GM23338 (cell line): ENCODE data around the gene UBE3B.

Experiments used
- CREB1 ChIP-seq: fragments of 250-450 bp; sonication (Bioruptor Pico); IDR thresholded peaks from 2 replicates; pipeline ENCODE4 v1.5.0; 2020; ENCODE audit warnings: low read depth, mild to moderate bottlenecking, moderate library complexity
- CTCF ChIP-seq, 2 experiments: fragments of 200-600 bp in 1 of 2; sonication (generic) in 1 of 2; conservative IDR thresholded peaks; 2 replicates each; pipeline versions ENCODE4 v1.5.1 to v1.6.1; 2016 to 2017; ENCODE audit warnings: antibody characterized with exemption in 2 of 2, low read depth in 2 of 2, mild to moderate bottlenecking in 2 of 2, moderate library complexity in 1 of 2
- EZH2 ChIP-seq: fragments of 200-600 bp; sonication (generic); IDR thresholded peaks from one replicate; pipeline ENCODE4 v1.8.0; 2017; ENCODE audit warnings: antibody characterized with exemption, mild to moderate bottlenecking, low read depth; ENCODE audit not compliant: unreplicated experiment
- JUNB ChIP-seq: IDR thresholded peaks from one replicate; pipeline ENCODE4 v1.6.1; 2016; ENCODE audit warnings: antibody characterized with exemption; ENCODE audit not compliant: unreplicated experiment
- POLR2AphosphoS5 ChIP-seq: IDR thresholded peaks from 2 replicates; pipeline ENCODE4 v1.6.1; 2016; ENCODE audit warnings: antibody characterized with exemption, low read depth
- STAT1 ChIP-seq: IDR thresholded peaks from one replicate; pipeline ENCODE4 v1.6.1; 2016; ENCODE audit warnings: antibody characterized with exemption; ENCODE audit not compliant: unreplicated experiment
- ZNF331 ChIP-seq: fragments of 250-450 bp; sonication (Bioruptor Pico); IDR thresholded peaks from 2 replicates; pipeline ENCODE4 v1.5.0; 2020; ENCODE audit warnings: low read depth, mild to moderate bottlenecking, moderate library complexity

GRCh38 chr12:109582636-109583035, 105.2 kb downstream of the UBE3B start:
- TF ChIP-seq CTCF (conservative IDR thresholded peaks at IDR 0.05; ENCODE audit: low read depth in 2 of 2) (peak in 1 of 2 experiments; percentile 50; a peak in 2 of 4 replicates), CREB1 (no peak), ZNF331 (CRISPR knock-in tag) (no peak), POLR2AphosphoS5 (no peak), JUNB (no peak), EZH2 (no peak), STAT1 (no peak)
